Placental pericyte (primary cell): ENCODE results near the gene ZBTB7C. TPM values are rescaled to one million over a fixed set of nuclear protein-coding genes. Genes with fewer than 3 reads are reported as not detected.

Experiments
- small RNA-seq: library from RNA; depleted of rRNA; stranded (forward); fragments of <200 nt; gene quantifications from one replicate; pipeline ENCODE3, GENCODE V24; 2012; ENCODE audit warnings: low replicate concordance
- total RNA-seq: library from RNA; depleted of rRNA; stranded (reverse); fragments of >200 nt; gene quantifications from 2 replicates; pipeline ENCODE4 v1.2.3, GENCODE V29; 2012

Gene ZBTB7C
- under 0.01 and 0.22 TPM in 2 replicates for total RNA-seq

GRCh38 chr18:48408727-48409590 lies at the start of gene ZBTB7C:
Gene ZBTB7C, minus strand, starts transcription at chr18:48409383.

Small RNA genes within 50 kb of the gene (small RNA-seq; reads per million reads assigned to genes)
- not detected for gene RNU6-708P

Other genes with a start within 250 kb of the ZBTB7C start
- gene CTIF, start 129.6 kb upstream of the ZBTB7C start, total RNA-seq = 32.4 and 35.2 TPM in 2 replicates